Natural killer cell (primary cell): ENCODE data around the gene LAMC2. TPM values are rescaled to one million over a fixed set of nuclear protein-coding genes. Genes with fewer than 3 reads are reported as not detected.

ENCODE experiments used
- ATAC-seq, 3 donors: fragments of 150-1000 bp in 2 of 3; fragments of 200-7000 bp in 1 of 3; cut with Tn5 transposase; 1 replicate in 1 of 3; 2 replicates in 2 of 3; pipeline ENCODE4 v1.10.0; 2021; ENCODE audit warnings: mild to moderate bottlenecking in 2 of 3, moderate library complexity in 2 of 3
- DNase-seq, 2 donors: peaks; one replicate each; pipeline versions ENCODE4 v3.0.0 to v3.0.0-alpha.2; 2013 to 2021; ENCODE audit warnings: mixed read lengths in 1 of 2
- H3K27ac ChIP-seq: one replicate; pipeline ENCODE4 v1.5.1; 2013; ENCODE audit warnings: mild to moderate bottlenecking, low read length
- H3K27me3 ChIP-seq: one replicate; pipeline ENCODE4 v1.6.1; 2013; ENCODE audit warnings: low read length; ENCODE audit not compliant: control insufficient read depth, insufficient read depth
- H3K36me3 ChIP-seq: one replicate; pipeline ENCODE4 v1.6.1; 2013; ENCODE audit warnings: low read length; ENCODE audit not compliant: control insufficient read depth, insufficient read depth
- H3K4me1 ChIP-seq: one replicate; pipeline ENCODE4 v1.6.1; 2013; ENCODE audit warnings: low read length; ENCODE audit not compliant: control insufficient read depth, insufficient read depth
- H3K4me3 ChIP-seq: one replicate; pipeline ENCODE4 v1.5.1; 2013; ENCODE audit warnings: low read length
- H3K9me3 ChIP-seq: one replicate; pipeline ENCODE4 v1.6.1; 2013; ENCODE audit warnings: low read length; ENCODE audit not compliant: control insufficient read depth, insufficient read depth
- H3K27ac Mint-ChIP-seq, 2 donors: one replicate each; pipeline ENCODE4 v1.8.0; 2022; ENCODE audit warnings: mild to moderate bottlenecking in 2 of 2, mixed read lengths in 2 of 2, moderate library complexity in 1 of 2
- H3K27me3 Mint-ChIP-seq, 2 donors: one replicate each; pipeline ENCODE4 v1.8.0; 2022; ENCODE audit warnings: low read depth in 2 of 2, mixed read lengths in 2 of 2
- H3K36me3 Mint-ChIP-seq: one replicate; pipeline ENCODE4 v1.8.0; 2022; ENCODE audit warnings: mixed read lengths
- H3K4me1 Mint-ChIP-seq, 2 donors: one replicate each; pipeline ENCODE4 v1.8.0; 2022; ENCODE audit warnings: mixed read lengths in 2 of 2
- H3K4me3 Mint-ChIP-seq: one replicate; pipeline ENCODE4 v1.8.0; 2022; ENCODE audit warnings: mild to moderate bottlenecking, moderate library complexity, mixed read lengths
- H3K9me3 Mint-ChIP-seq, 2 donors: one replicate each; pipeline ENCODE4 v1.8.0; 2022; ENCODE audit warnings: mixed read lengths in 2 of 2
- WGBS: methylation state at CpG from one replicate; pipeline ENCODE4 v1.1.7; 2013; ENCODE audit warnings: missing lambda C conversion rate; ENCODE audit not compliant: insufficient coverage; 5-methylcytosine and 5-hydroxymethylcytosine counted together
- intact Hi-C: fragments of 100-400 bp; cut with micrococcal nuclease; formaldehyde crosslinking; loops from one replicate; pipeline ENCODE4 v1.14.2; 2022
- total RNA-seq, 4 donors: library from RNA; stranded (reverse); fragments of 120-200 nt in 1 of 4; gene quantifications; one replicate each; pipeline versions ENCODE4 v1.2.3 to v1.2.4, GENCODE V29; 2013 to 2022
- TF ChIP-seq, protein P1 (sequence below): fragments of 200-600 bp; IDR thresholded peaks from one replicate; pipeline ENCODE4 v1.8.0; 2022; ENCODE audit warnings: antibody characterized with exemption

The LAMC2 gene
- total RNA-seq, 3 donors from 2014 or later (not counting 1 experiment from before 2014, with no cell fraction given) = not detected

DNA sequence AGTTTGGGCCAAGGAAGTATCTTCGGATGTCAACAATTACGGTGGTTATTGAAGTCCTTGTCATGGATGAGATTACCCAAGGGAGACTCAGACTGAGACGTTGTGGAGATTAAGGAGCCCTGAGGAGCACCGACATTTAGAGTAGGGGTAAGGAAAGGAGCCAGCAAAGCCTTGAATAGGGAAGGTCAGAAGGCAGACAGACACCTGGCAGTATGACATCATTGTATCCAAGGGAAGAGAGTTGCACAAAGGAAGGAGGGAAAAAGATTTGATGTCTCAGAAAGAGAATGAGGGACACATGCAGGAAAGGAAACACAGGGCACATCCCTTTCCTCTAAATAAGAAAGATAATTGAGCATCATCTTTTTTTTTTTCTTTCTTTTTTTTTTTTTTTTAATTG, 11.7 kb downstream of the LAMC2 start:
- peaks cover 8 to 11% of the 10 kb centered on the region in 2 donors for H3K4me1 Mint-ChIP-seq
- Histone ChIP-seq H3K27me3 (no peaks in the 10 kb centered on the region), H3K36me3 (no peaks in the 10 kb centered on the region), H3K4me3 (no peak overlapping the region), H3K9me3 (no peaks in the 10 kb centered on the region), H3K27ac (no peak overlapping the region), H3K4me1 (peaks cover 4% of the 10 kb centered on the region)
- peaks cover 9 to 17% of the 10 kb centered on the region in 2 donors for H3K27me3 Mint-ChIP-seq
- no peaks in the 10 kb centered on the region for H3K36me3 Mint-ChIP-seq
- DNase-seq (no peak), ATAC-seq (no peak)
- intact Hi-C loops = no loop called here
- no peak overlapping the region for H3K4me3 Mint-ChIP-seq
- no peak overlapping the region for H3K27ac Mint-ChIP-seq
- H3K9me3 Mint-ChIP-seq = no peaks in the 10 kb centered on the region
- WGBS = 94% methylated on average over 4 of the region's 4 CpGs
- TF ChIP-seq, protein P1, sequence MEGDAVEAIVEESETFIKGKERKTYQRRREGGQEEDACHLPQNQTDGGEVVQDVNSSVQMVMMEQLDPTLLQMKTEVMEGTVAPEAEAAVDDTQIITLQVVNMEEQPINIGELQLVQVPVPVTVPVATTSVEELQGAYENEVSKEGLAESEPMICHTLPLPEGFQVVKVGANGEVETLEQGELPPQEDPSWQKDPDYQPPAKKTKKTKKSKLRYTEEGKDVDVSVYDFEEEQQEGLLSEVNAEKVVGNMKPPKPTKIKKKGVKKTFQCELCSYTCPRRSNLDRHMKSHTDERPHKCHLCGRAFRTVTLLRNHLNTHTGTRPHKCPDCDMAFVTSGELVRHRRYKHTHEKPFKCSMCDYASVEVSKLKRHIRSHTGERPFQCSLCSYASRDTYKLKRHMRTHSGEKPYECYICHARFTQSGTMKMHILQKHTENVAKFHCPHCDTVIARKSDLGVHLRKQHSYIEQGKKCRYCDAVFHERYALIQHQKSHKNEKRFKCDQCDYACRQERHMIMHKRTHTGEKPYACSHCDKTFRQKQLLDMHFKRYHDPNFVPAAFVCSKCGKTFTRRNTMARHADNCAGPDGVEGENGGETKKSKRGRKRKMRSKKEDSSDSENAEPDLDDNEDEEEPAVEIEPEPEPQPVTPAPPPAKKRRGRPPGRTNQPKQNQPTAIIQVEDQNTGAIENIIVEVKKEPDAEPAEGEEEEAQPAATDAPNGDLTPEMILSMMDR = no peak

DNA sequence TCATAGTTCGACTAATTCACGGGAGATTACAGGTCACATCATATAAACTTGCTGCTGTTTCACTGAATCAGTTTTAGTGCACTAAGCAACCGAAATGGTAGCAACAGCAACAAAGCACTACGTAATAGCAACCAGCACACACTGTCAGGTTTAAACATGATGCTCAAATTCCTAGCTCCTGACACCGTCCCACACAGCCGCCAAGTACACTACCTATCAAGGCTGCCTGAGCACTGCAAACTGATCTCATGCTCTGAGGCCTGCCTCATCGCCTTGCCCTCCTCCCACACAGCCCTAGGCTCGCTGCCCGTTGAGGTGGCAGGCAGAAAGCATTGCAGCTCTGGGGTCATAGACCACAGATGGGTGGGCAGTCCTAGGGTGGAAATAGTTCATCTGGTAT, 12.4 kb downstream of the LAMC2 start:
- no peak for ATAC-seq

DNA sequence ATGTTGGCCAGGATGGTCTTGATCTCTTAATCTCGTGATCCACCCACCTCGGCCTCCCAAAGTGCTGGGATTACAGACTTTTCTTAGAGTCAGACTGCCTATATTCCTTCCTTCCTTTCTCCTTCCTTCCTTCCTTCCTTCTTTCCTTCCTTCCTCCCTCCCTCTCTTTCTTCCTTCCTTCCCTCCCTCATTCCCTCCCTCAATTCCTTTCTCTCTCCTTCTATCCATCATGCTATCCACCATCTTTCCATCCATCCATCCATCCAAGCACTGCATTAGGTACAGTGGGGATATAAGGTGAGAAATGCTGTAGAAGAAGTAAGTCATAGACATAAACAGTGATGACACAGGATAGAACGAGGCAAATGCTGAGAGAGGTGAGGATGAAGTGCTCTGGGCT, 13.2 kb downstream of the LAMC2 start:
- Mint-ChIP-seq H3K4me1 (peaks cover 8 to 11% of the 10 kb centered on the region in 2 donors), H3K36me3 (no peaks in the 10 kb centered on the region), H3K4me3 (no peak overlapping the region), H3K27me3 (peaks cover 9 to 18% of the 10 kb centered on the region in 2 donors), H3K9me3 (no peaks in the 10 kb centered on the region), H3K27ac (no peak overlapping the region)
- no peak for ATAC-seq
- TF ChIP-seq, protein P1 = no peak
- Histone ChIP-seq H3K27me3 (no peaks in the 10 kb centered on the region), H3K27ac (no peak overlapping the region), H3K9me3 (no peaks in the 10 kb centered on the region), H3K4me1 (peaks cover 4% of the 10 kb centered on the region), H3K36me3 (no peaks in the 10 kb centered on the region), H3K4me3 (no peak overlapping the region)
- no peak for DNase-seq
- intact Hi-C loops = no loop called here
- WGBS = 83% methylated on average over 3 of the region's 3 CpGs

More for the DNA sequence above, 12.4 kb downstream of the LAMC2 start:
- TF ChIP-seq, protein P1 = no peak
- no peaks in the 10 kb centered on the region for H3K27me3 ChIP-seq
- no peaks in the 10 kb centered on the region for H3K9me3 ChIP-seq
- Mint-ChIP-seq H3K4me1 (peaks cover 8 to 11% of the 10 kb centered on the region in 2 donors), H3K9me3 (no peaks in the 10 kb centered on the region), H3K27ac (no peak overlapping the region), H3K36me3 (no peaks in the 10 kb centered on the region), H3K4me3 (no peak overlapping the region), H3K27me3 (peaks cover 9 to 18% of the 10 kb centered on the region in 2 donors)
- no peaks in the 10 kb centered on the region for H3K36me3 ChIP-seq
- no peak for DNase-seq
- 91% methylated on average over 7 of the region's 9 CpGs for WGBS
- no peak overlapping the region for H3K27ac ChIP-seq
- intact Hi-C loops = no loop called here
- H3K4me1 ChIP-seq = peaks cover 4% of the 10 kb centered on the region
- no peak overlapping the region for H3K4me3 ChIP-seq

DNA sequence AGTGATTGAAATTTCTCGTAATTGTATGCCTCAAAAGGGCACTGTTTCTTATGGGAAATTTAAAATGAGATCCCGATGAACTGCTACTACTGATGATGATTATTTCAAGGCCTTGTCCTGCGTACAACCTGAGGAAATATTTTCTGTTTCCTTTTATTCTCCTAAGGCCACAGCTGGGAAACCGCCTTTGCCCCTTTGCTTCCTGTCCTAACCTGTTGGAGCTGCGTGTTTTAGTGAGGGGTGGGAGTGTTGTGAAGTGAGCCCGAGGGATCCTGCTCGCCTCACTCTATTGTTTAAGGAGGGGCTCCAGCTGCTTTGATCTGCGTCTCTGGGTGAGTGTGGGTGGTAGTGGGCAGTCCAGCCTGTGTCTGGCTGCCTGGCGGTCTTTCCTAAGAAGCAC, 14.4 kb downstream of the LAMC2 start:
- Histone ChIP-seq H3K36me3 (no peaks in the 10 kb centered on the region), H3K27ac (no peak overlapping the region), H3K4me3 (no peak overlapping the region), H3K9me3 (no peaks in the 10 kb centered on the region), H3K4me1 (no peaks in the 10 kb centered on the region), H3K27me3 (no peaks in the 10 kb centered on the region)
- Mint-ChIP-seq H3K36me3 (no peaks in the 10 kb centered on the region), H3K9me3 (no peaks in the 10 kb centered on the region), H3K27me3 (peaks cover 10 to 18% of the 10 kb centered on the region in 2 donors), H3K4me1 (peaks cover 0 to 1% of the 10 kb centered on the region in 2 donors), H3K27ac (no peak overlapping the region), H3K4me3 (no peak overlapping the region)
- no peak for DNase-seq
- no peak for ATAC-seq
- TF ChIP-seq, protein P1 = no peak
- intact Hi-C loops = no loop called here
- 79% methylated on average over 9 of the region's 9 CpGs for WGBS
